Muscle of leg (tissue), 11 donors: ENCODE results near the gene TRABD2B. TPM values are rescaled to one million over a fixed set of nuclear protein-coding genes. Genes with fewer than 3 reads are reported as not detected.

ENCODE experiments used
- DNase-seq: peaks from one replicate; pipeline ENCODE4 v3.0.0; 2013
- H3K27ac ChIP-seq: one replicate; pipeline ENCODE4 v1.5.1; 2013; ENCODE audit warnings: mild to moderate bottlenecking, low read length, control low read depth
- H3K27me3 ChIP-seq: one replicate; pipeline ENCODE4 v1.6.1; 2013; ENCODE audit warnings: low read length; ENCODE audit not compliant: control insufficient read depth, insufficient read depth
- H3K36me3 ChIP-seq: one replicate; pipeline ENCODE4 v1.6.1; 2013; ENCODE audit warnings: low read length; ENCODE audit not compliant: control insufficient read depth, insufficient read depth
- H3K4me1 ChIP-seq: one replicate; pipeline ENCODE4 v1.6.1; 2013; ENCODE audit warnings: low read length; ENCODE audit not compliant: control insufficient read depth, insufficient read depth
- H3K4me3 ChIP-seq: one replicate; pipeline ENCODE4 v1.5.1; 2013; ENCODE audit warnings: low read length, control low read depth
- H3K9me3 ChIP-seq: replicated peaks from 2 replicates; pipeline ENCODE4 v1.6.1; 2013; ENCODE audit warnings: low read depth, low read length; ENCODE audit not compliant: control insufficient read depth
- WGBS: methylation state at CpG from one replicate; pipeline ENCODE4 v1.1.5; 2013; ENCODE audit warnings: missing lambda C conversion rate; ENCODE audit not compliant: insufficient coverage; 5-methylcytosine and 5-hydroxymethylcytosine counted together
- polyA plus RNA-seq, 8 donors: library from polyadenylated mRNA; unstranded; fragments of 120-200 nt; gene quantifications; one replicate each; pipeline versions ENCODE4 v1.2.1 to v1.2.3, GENCODE V29; 2013; ENCODE audit warnings: inconsistent platforms in 1 of 8, low replicate concordance in 1 of 8; ENCODE audit not compliant: insufficient read length in 8 of 8, insufficient read depth in 1 of 8
- total RNA-seq: library from RNA; stranded (reverse); fragments of 120-200 nt; gene quantifications from one replicate; pipeline ENCODE4 v1.2.4, GENCODE V29; 2013

Gene TRABD2B
- total and polyA plus RNA-seq, 9 donors: 1.1 to 7.0 (median 4.4) TPM

GRCh38 chr1:47771751-47772150, 225.4 kb downstream of the TRABD2B start:
- WGBS: 54% methylated on average over 10 of the region's 13 CpGs
- Histone ChIP-seq H3K27ac (no peak overlapping the region), H3K9me3 (no peaks in the 10 kb centered on the region), H3K4me3 (no peak overlapping the region), H3K27me3 (peaks cover 4% of the 10 kb centered on the region), H3K4me1 (peaks cover 40% of the 10 kb centered on the region), H3K36me3 (no peaks in the 10 kb centered on the region)
- no peak for DNase-seq

GRCh38 chr1:47769983-47770382, 227.2 kb downstream of the TRABD2B start:
- Histone ChIP-seq H3K27me3 (peaks cover 6% of the 10 kb centered on the region), H3K4me1 (peaks cover 40% of the 10 kb centered on the region), H3K36me3 (no peaks in the 10 kb centered on the region), H3K9me3 (no peaks in the 10 kb centered on the region), H3K4me3 (no peak overlapping the region), H3K27ac (no peak overlapping the region)
- no peak for DNase-seq
- WGBS: 88% methylated on average over 4 of the region's 4 CpGs

- H3K4me3 ChIP-seq: no peak overlapping the region
- no peaks in the 10 kb centered on the region for H3K36me3 ChIP-seq
- peaks cover 41% of the 10 kb centered on the region for H3K4me1 ChIP-seq
- peaks cover 5% of the 10 kb centered on the region for H3K27me3 ChIP-seq
- no peak overlapping the region for H3K27ac ChIP-seq
- no peaks in the 10 kb centered on the region for H3K9me3 ChIP-seq
- no CpG with 5 or more reads among the region's 3 CpGs for WGBS
- DNase-seq: no peak
These were observed 227.9 kb downstream of the TRABD2B start for GRCh38 chr1:47769295-47769694.

GRCh38 chr1:47767741-47768100, 229.5 kb downstream of the TRABD2B start:
- Histone ChIP-seq H3K36me3 (no peaks in the 10 kb centered on the region), H3K9me3 (no peaks in the 10 kb centered on the region), H3K27me3 (peaks cover 5% of the 10 kb centered on the region), H3K27ac (no peak overlapping the region), H3K4me1 (peaks cover 55% of the 10 kb centered on the region), H3K4me3 (no peak overlapping the region)
- WGBS: 47% methylated on average over 10 of the region's 11 CpGs
- peak; percentile 41 for DNase-seq

GRCh38 chr1:47766832-47767740, 230.1 kb downstream of the TRABD2B start:
- H3K4me1 ChIP-seq: peaks cover 55% of the 10 kb centered on the region

GRCh38 chr1:47765742-47766485, 231.3 kb downstream of the TRABD2B start:
- Histone ChIP-seq H3K27ac (no peak overlapping the region), H3K9me3 (no peaks in the 10 kb centered on the region), H3K4me1 (peaks cover 58% of the 10 kb centered on the region), H3K36me3 (no peaks in the 10 kb centered on the region), H3K4me3 (no peak overlapping the region), H3K27me3 (peaks cover 5% of the 10 kb centered on the region)
- 88% methylated on average over 17 of the region's 22 CpGs for WGBS
- DNase-seq: no peak

More at GRCh38 chr1:47766832-47767740, 230.1 kb downstream of the TRABD2B start:
- DNase-seq: no peak
- H3K9me3 ChIP-seq: no peaks in the 10 kb centered on the region
- peaks cover 5% of the 10 kb centered on the region for H3K27me3 ChIP-seq
- no peak overlapping the region for H3K27ac ChIP-seq
- H3K4me3 ChIP-seq: no peak overlapping the region
- 67% methylated on average over 12 of the region's 12 CpGs for WGBS
- no peaks in the 10 kb centered on the region for H3K36me3 ChIP-seq

- 25% methylated on average over 4 of the region's 8 CpGs for WGBS
- no peaks in the 10 kb centered on the region for H3K9me3 ChIP-seq
- H3K4me1 ChIP-seq: peaks cover 57% of the 10 kb centered on the region
- H3K27ac ChIP-seq: no peak overlapping the region
- H3K27me3 ChIP-seq: peaks cover 3% of the 10 kb centered on the region
- no peak for DNase-seq
- H3K36me3 ChIP-seq: no peaks in the 10 kb centered on the region
- no peak overlapping the region for H3K4me3 ChIP-seq
These were observed 231.9 kb downstream of the TRABD2B start for GRCh38 chr1:47765236-47765635.

- peaks cover 50% of the 10 kb centered on the region for H3K4me1 ChIP-seq
- peaks cover 4% of the 10 kb centered on the region for H3K27me3 ChIP-seq
- H3K4me3 ChIP-seq: no peak overlapping the region
- H3K36me3 ChIP-seq: no peaks in the 10 kb centered on the region
- H3K9me3 ChIP-seq: no peaks in the 10 kb centered on the region
- 84% methylated on average over 8 of the region's 9 CpGs for WGBS
- H3K27ac ChIP-seq: no peak overlapping the region
- no peak for DNase-seq
These were observed 232.6 kb downstream of the TRABD2B start for GRCh38 chr1:47764461-47765046.

- Histone ChIP-seq H3K9me3 (no peaks in the 10 kb centered on the region), H3K4me1 (peaks cover 42% of the 10 kb centered on the region), H3K27ac (no peak overlapping the region), H3K27me3 (peaks cover 6% of the 10 kb centered on the region), H3K4me3 (no peak overlapping the region), H3K36me3 (no peaks in the 10 kb centered on the region)
- WGBS: 52% methylated on average over 9 of the region's 9 CpGs
- DNase-seq: peak; percentile 59
These were observed 233.5 kb downstream of the TRABD2B start for GRCh38 chr1:47763591-47764171.

- Histone ChIP-seq H3K4me1 (peaks cover 40% of the 10 kb centered on the region), H3K36me3 (no peaks in the 10 kb centered on the region), H3K4me3 (no peak overlapping the region), H3K27ac (no peak overlapping the region), H3K9me3 (no peaks in the 10 kb centered on the region), H3K27me3 (peaks cover 6% of the 10 kb centered on the region)
- no peak for DNase-seq
- 88% methylated on average over 4 of the region's 5 CpGs for WGBS
These were observed 235.2 kb downstream of the TRABD2B start for GRCh38 chr1:47761974-47762373.
